GM19372 (cell line): ENCODE results near the gene ZNF608.

Source experiments
- ATAC-seq: cut with Tn5 transposase; IDR thresholded peaks from one replicate; pipeline ENCODE4 v1.9.1; 2021; ENCODE audit warnings: mild to moderate bottlenecking, low read depth, moderate library complexity; ENCODE audit not compliant: unreplicated experiment

ZNF608 gene

GRCh38 chr5:124738681-124739633, 7.5 kb downstream of the ZNF608 start:
- no peak for ATAC-seq

GRCh38 chr5:124737651-124738050, 8.8 kb downstream of the ZNF608 start:
- no peak for ATAC-seq

GRCh38 chr5:124736805-124737188, 9.6 kb downstream of the ZNF608 start:
- ATAC-seq, result no peak

DNA sequence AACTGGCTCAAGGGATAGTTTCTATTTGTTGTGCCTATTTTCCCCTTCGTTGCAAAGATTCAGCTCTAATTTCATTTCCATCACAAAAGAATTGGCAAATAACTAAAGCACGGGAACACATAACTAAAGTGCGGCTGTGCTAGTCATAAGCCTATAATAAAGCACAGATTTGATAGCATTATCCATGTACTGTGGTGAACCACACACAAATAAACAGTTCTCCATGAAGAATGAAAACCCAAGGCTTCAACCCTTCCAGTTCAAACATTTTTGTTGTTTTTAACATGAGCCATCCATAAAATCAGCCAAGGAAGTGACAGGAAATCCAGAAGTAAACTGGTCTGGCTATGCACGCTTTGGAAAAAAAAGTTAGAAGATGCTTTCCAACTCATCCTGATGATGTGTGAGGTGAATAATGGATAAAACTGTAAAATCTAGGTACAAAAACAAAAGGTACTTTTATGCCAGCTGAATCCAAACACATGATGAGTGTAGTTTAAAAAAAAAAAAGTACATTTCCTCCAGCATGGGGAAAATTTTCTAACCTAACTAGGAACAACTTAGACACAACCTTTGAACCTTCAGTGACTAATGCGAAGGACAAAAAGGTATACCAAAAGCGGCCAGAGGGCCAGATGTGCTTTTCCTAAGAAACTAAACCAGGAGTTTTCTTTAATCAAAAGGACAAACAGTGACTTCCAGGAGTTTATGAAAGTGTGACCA, 10.2 kb downstream of the ZNF608 start:
- ATAC-seq, result no peak

DNA sequence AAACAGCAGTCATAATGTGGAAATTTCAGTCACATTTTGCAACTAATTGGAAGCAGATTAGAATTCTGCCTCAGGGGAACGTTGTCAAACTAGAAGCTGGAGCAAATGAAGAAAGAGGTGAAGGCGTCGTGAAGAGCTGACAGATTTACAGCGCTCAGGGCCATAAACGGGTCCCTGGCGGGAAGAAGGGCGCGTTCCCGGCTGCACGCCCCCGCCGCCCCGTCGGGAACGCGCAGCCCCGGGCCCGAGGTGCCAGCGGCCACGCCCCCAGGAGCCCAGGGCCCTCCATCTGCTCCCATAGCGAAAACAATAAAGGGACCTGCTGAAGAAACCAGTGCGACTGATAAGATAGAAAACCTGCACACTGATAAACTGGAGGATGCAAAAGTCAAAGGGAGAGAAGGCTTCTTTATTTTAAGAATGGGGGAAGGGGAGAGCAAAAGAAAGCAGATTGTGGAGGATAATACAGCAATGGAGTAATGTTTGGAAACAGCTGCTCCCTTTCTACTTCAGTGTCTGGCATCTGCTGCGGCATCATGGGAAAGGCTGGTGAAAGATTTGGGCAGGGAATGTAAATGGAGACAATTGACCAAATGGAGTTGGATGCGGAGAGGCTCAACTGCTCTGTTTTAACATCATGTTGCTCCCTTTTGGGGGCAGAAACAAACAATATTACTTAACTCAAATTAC, 11.1 kb downstream of the ZNF608 start:
- ATAC-seq, result no peak

DNA sequence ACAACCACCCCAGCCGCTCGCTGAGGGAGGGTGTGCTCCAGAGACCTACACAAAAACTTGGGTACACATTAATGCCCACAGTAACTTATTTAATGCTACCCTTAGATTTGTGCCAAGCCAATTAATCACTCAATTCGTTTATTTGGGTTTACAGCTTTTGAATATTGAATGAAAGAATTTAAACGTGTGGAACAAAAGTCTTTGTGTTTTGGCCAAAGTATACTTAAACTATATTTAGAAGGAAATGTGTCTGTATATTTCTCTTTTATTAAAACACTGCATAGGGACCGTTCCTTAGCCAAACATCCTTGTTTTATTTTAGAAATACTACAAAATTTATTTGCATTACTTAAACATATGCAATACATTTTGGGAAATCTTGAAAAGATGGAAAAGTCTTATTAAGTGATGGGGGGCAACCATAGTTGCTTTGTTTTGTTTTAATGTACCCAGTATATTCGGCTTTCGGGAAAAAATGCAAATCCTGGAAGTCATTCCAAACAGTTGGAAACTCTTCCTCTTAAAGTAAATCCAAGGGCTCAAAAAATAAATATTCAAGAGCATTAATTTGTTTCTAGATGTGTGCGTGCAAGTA, 11.8 kb downstream of the ZNF608 start:
- no peak for ATAC-seq

DNA sequence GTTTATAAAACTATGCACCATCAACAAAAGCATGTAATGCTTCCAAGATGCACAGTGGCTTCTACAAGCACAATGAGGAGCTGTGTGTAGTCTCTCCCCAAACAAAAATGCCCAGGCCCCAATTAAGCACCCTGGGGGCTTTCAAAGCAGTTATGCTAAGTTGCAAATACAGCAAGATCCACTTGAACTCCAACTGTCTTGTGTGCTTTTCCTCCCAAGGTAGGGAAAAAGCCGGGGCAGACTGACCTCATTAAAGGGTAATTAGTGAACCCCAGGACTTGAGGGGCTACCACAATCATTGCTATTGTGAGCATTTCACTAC, 13.1 kb downstream of the ZNF608 start:
- ATAC-seq, result no peak

DNA sequence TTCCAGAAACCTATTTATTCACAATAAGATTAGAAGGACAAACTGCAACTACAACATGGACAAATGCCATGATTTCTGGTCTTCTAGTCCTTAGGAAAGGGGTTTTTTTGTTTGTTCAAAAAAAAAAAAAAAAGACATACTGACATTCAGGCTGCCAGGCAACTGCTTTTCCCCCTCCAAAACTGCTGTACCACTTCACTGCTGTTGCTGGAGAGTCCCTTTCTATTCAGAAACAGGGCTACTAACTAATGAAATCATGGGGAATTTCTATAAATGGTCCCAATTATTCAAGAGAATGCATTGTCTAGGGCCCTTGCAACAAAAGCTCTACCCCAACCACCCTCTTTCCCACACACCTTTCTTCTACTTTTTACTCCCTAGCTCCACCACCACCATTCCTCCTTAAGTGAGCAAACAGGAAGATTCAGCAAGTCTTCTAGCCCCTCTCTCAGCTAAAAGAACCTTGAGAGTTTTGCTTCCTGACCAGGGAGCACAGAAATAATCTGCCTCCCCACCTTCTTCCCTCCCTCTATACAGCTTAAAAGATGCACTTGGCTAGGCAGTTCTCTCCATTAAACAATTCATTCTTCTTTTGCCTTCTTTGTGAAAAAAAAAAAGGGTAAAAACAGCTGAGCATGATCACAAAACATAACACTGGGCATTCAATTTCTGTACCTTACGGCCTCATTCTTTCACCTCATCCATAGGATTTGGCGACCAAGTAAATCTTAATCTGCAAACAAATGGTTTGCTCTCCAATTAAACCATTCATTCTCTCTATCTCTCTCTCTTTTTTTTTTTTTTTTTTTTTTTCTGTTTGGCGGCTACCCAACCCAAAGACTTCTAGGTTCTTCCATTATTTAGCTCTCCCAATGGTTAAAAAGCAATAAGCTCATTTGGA, 13.8 kb downstream of the ZNF608 start:
- ATAC-seq, result no peak

- ATAC-seq, result no peak
These were observed 16.1 kb downstream of the ZNF608 start for GRCh38 chr5:124730381-124730780.

- ATAC-seq, result no peak
These were observed 16.6 kb downstream of the ZNF608 start for GRCh38 chr5:124729720-124730359.

GRCh38 chr5:124728968-124729332, 17.5 kb downstream of the ZNF608 start:
- no peak for ATAC-seq

DNA sequence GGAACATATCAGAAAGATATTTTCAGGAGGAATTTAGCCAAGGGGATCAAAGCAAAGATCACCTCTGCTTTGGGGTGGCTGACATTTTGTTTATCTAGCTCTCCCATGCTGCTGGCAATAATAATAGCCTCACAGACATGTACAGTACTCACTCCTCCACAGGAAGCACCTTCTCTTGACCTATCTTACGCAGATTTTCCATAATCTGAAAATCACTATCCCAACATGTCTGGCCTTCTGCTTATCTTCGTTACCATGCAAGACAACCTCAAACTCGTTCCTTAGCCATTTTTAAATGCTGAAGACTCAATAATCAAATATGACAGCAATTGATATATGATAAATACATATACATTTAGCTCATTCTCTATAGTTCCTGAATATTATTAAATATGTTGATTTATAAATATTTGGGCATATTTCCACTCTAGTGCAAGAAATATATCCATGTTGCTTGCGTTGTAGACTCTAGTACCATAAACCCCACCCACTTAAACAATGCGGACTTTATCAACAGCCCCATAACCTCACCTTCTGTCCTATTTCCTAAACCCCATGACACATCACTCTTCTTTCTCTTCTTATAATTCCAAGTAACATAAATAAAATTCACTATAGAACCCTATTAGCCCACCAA, 18.0 kb downstream of the ZNF608 start:
- ATAC-seq, result no peak

DNA sequence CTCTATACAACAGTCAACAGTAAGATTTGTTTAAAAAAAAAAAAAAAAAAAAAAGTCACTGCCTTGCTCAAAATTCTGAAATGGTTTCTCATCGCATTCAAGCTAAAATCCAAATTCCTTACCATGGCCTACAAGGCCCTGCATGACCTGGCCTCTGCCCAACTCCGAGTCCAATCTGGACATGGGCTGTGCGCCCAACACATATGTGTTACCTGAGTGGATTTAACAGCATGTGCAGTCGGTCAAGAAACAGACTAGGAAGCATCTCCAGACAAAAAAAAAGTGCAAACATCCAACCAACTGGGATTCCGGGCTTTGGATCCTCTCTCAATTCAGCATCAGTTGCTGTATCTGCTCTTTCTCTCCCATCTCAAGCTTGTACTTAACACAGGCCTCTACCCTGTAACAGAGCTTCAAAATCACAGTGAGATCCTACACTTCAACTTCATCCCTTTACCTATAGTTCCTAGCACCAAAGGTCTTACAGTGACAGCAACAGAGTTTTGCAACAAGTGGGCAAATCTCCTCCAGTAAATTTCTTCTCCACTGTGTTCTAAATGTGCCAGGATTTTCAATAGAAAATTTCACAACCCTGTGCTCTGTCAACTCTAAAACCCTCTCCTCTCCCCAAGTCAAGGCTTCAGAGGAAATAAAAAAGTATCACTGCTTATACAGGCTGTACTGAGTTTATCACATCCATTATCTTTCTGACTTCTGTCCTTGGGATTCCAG, 19.6 kb downstream of the ZNF608 start:
- ATAC-seq, result no peak

DNA sequence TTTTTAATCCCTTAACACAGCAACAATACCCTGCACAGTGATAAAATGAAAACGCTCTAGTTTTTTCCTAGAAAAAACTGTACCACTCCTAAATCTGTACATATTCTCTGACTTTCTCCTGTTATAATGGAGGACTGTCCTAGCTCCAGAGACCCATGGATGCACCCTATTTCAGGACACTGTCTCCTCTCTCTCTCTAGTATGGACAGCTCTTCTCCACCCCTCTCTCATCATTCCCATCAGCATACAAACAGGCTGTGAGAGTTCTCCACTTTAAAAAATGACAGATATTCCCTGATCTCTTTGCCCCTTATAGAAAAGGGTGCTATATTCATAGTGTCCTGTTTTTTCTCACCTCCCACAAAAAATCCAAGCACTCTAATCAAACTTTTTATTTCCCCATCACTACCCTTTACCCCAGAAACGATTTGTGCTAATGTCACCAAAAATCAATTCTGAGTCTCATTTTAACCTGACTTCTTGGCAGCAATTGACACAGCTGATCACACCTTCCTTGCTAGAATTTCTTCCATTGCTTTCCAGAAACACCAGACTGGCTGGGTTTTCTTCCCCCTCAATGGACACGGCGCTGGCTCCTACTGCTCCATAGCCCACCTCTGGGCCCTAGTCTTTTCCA, 20.7 kb downstream of the ZNF608 start:
- ATAC-seq, result no peak

DNA sequence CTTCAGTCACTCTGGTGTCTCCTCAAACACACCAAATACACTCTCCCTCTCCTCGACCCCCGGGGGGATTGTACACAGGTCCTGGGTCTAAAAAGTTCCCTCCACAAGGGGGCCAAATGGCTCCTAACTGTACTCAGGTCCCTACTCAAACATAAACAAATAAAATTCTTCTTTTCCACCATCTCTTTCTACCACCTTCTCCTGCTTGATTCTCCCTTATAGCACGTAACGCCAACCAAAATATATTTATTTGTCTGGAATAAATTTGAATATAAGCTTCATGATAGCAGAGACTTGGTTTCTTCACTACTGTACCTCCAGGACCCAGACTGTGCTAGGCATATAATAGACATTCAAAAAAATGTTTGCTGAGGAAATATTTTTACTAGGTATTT, 21.4 kb downstream of the ZNF608 start:
- ATAC-seq, result no peak

DNA sequence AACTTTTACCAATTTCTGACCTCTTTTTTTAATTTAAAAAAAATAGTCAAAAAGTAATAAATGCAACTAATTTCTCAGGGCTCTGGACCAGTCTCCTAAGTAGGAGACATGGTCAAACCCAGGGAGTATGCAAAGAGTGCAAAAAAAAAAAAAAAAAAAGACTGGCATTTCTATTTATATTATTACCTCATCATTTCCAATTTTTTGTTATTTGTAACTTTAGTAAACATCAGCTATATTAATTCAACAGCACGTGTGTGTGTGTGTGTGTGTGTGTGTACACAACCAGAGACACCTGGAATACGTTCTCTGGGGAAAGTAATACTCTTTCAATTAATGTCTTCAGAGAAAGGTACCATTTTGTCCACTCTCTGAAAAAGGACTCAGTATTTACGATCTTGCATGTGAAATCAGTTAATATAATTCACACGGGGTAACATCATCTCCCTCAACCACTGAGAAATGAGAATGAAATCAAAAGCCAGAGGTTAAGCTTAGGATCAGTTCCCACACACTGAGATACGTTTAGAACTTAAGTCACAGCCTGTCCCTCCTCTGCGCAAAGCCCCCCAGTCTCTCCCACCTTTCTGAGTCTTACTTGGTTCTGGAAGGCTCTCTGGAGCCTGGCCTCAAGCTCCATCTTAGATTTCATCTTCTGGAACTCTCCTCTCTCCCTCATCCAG, 21.9 kb downstream of the ZNF608 start:
- ATAC-seq, result no peak

- no peak for ATAC-seq
These were observed 25.2 kb downstream of the ZNF608 start for GRCh38 chr5:124721229-124721735.
